Measurements from ENCODE around the gene CRLF1.

CRLF1 gene

DNA sequence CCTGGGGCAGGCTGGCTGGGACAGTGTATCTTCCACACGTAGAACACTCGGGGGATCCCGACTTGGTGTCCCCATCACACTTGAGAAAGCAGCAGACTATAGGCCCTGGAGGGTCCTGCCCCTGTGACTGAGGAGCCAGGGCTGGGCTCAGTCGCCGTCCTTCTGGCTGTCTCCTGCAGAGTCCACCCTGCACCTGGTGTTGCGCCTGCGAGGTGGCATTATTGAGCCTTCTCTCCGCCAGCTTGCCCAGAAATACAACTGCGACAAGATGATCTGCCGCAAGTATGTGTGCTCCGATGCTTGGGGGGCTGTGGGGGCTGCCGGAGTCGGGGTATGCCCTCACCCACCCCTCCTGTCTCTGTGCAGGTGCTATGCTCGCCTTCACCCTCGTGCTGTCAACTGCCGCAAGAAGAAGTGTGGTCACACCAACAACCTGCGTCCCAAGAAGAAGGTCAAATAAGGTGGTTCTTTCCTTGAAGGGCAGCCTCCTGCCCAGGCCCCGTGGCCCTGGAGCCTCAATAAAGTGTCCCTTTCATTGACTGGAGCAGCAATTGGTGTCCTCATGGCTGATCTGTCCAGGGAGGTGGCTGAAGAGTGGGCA is 31.8 kb downstream of the CRLF1 start:
- TF ChIP-seq TAF1 (IDR thresholded peaks at IDR 0.05; ENCODE audit: borderline replicate concordance, insufficient read depth, low read length) (no peak), FOXP2 (optimal IDR thresholded peaks at IDR 0.05; ENCODE audit: borderline replicate concordance, extremely low read depth, extremely low read length, insufficient read depth) (no peak), POLR2AphosphoS5 (IDR thresholded peaks at IDR 0.05; ENCODE audit: low read depth, low read length) (0 out of 2 replicates have a peak, but pooled peaks have one; percentile 4), SIN3A (IDR thresholded peaks at IDR 0.05; ENCODE audit: borderline replicate concordance, insufficient read depth, low read length) (no peak)

DNA sequence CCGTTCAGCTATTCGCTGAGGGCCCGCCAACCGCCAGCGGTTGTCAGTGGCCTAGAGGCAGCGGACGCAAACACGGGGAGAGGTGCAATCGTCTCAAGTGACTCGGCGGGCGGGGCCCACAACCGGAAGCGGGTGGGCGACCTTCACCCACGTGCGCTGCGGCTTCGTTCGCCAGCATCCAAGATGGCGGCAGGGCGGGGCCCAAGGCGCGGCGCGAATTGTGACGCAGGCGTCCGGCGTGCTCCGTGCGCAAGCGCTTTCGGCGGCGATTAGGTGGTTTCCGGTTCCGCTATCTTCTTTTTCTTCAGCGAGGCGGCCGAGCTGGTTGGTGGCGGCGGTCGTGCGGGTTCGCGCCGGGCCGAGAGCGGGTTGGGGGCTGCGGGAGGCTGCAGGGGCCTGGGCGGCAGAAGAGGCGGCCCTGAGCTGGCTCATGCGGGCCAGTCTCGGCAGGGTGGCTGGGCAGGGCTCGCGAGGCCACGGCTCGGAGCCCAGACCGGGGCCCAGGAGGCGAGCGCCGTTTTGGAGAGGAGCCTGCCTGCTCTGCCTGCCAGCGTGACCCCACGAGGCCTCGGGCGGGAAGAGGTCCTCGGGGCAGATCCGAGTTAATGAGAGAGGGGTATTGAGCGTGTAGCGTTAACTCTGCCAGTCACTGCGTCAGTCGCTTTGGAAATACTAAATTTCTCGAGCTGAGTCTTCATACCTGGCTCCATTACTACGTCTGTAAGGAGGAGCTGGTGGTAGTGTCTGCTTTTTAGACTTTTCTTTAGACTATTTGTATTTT is 34.8 kb downstream of the CRLF1 start, which contains the start of gene UBA52:
Gene UBA52, plus strand, starts transcription at position 294 of the 781 bp plus-strand sequence. CDS start 1,444 bp downstream, outside the sequence.
- TF ChIP-seq, protein P1, sequence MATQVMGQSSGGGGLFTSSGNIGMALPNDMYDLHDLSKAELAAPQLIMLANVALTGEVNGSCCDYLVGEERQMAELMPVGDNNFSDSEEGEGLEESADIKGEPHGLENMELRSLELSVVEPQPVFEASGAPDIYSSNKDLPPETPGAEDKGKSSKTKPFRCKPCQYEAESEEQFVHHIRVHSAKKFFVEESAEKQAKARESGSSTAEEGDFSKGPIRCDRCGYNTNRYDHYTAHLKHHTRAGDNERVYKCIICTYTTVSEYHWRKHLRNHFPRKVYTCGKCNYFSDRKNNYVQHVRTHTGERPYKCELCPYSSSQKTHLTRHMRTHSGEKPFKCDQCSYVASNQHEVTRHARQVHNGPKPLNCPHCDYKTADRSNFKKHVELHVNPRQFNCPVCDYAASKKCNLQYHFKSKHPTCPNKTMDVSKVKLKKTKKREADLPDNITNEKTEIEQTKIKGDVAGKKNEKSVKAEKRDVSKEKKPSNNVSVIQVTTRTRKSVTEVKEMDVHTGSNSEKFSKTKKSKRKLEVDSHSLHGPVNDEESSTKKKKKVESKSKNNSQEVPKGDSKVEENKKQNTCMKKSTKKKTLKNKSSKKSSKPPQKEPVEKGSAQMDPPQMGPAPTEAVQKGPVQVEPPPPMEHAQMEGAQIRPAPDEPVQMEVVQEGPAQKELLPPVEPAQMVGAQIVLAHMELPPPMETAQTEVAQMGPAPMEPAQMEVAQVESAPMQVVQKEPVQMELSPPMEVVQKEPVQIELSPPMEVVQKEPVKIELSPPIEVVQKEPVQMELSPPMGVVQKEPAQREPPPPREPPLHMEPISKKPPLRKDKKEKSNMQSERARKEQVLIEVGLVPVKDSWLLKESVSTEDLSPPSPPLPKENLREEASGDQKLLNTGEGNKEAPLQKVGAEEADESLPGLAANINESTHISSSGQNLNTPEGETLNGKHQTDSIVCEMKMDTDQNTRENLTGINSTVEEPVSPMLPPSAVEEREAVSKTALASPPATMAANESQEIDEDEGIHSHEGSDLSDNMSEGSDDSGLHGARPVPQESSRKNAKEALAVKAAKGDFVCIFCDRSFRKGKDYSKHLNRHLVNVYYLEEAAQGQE (IDR thresholded peaks at IDR 0.05; ENCODE audit: insufficient read depth in 1 of 2, low read depth in 2 of 2, low read length in 2 of 2) = peak in 1 of 2 experiments; percentile 59; a peak in 1 of 4 replicates
- peak; percentile 99 for TF ChIP-seq SIN3A (IDR thresholded peaks at IDR 0.05; ENCODE audit: borderline replicate concordance, insufficient read depth, low read length)
- peak; percentile 98 for TF ChIP-seq FOXP2 (optimal IDR thresholded peaks at IDR 0.05; ENCODE audit: borderline replicate concordance, extremely low read depth, extremely low read length, insufficient read depth)
- TF ChIP-seq TAF1 (IDR thresholded peaks at IDR 0.05; ENCODE audit: borderline replicate concordance, insufficient read depth, low read length) = peak; percentile 97
- TF ChIP-seq POLR2AphosphoS5 (IDR thresholded peaks at IDR 0.05; ENCODE audit: low read depth, low read length) = peak; percentile 93

DNA sequence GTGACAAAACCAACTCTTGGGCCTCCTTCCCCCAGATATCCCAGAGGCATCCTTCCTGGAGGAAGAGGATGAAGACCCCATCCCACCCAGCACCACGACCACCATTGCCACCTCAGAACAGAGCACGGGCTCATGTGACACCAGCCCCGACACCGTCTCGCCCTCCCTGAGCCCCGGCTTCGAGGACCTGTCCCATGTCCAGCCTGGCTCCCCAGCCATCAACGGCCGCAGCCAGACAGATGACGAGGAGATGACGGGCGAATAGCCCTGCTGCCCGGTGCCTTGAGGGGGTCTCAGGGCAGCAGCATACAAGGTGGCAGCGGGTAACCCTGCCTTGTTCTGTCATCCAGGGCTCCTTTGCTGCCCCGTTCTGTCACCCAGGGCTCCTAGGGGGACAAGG is 38.2 kb downstream of the CRLF1 start:
- TF ChIP-seq TAF1 (IDR thresholded peaks at IDR 0.05; ENCODE audit: borderline replicate concordance, insufficient read depth, low read length) (no peak), SIN3A (IDR thresholded peaks at IDR 0.05; ENCODE audit: borderline replicate concordance, insufficient read depth, low read length) (no peak), FOXP2 (optimal IDR thresholded peaks at IDR 0.05; ENCODE audit: borderline replicate concordance, extremely low read depth, extremely low read length, insufficient read depth) (no peak), POLR2AphosphoS5 (IDR thresholded peaks at IDR 0.05; ENCODE audit: low read depth, low read length) (no peak)
- TF ChIP-seq, protein P1 (IDR thresholded peaks at IDR 0.05; ENCODE audit: insufficient read depth in 1 of 2, low read depth in 2 of 2, low read length in 2 of 2) = no peak

DNA sequence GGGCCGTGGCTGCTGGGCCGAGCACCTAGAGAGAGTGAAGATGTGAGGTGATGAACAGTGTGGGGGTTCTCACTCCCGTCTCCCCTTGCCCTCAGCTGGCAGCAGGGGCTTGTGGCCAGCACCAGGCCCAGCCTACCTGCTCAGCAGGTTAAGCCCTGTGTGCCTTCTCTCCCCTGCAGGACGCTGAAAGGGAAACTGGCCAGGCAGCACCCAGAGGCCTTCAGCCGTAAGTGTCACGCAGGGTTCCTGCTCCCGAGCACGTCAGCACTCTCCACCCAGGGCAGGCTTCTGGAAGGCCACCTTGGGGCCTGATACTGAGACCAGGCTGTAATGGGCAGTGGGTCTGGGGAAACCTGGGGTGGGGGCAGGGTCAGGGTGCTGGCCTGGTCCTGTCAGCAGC is 39.6 kb downstream of the CRLF1 start:
- TF ChIP-seq, protein P1 (IDR thresholded peaks at IDR 0.05; ENCODE audit: insufficient read depth in 1 of 2, low read depth in 2 of 2, low read length in 2 of 2) = no peak
- TF ChIP-seq TAF1 (IDR thresholded peaks at IDR 0.05; ENCODE audit: borderline replicate concordance, insufficient read depth, low read length) (no peak), SIN3A (IDR thresholded peaks at IDR 0.05; ENCODE audit: borderline replicate concordance, insufficient read depth, low read length) (no peak), POLR2AphosphoS5 (IDR thresholded peaks at IDR 0.05; ENCODE audit: low read depth, low read length) (no peak), FOXP2 (optimal IDR thresholded peaks at IDR 0.05; ENCODE audit: borderline replicate concordance, extremely low read depth, extremely low read length, insufficient read depth) (no peak)

DNA sequence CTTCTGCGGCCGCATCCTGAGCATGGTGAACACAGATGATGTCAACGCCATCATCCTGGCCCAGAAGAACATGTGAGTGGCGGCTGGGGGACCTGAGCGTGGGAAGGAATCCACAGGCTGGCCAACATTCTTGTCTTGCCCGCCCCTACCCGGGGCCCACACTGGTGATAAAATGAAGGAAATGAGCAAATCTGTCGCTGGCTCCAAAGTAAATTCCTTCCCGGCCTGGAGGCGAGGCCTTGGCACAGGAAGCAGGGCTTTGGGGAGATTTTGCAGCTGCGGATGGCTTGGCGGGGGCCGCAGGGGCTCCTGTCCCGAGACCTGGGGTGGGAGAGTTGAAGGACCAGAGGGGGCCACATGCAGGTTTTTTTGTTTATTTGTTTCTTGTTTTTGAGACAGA is 44.5 kb downstream of the CRLF1 start:
- TF ChIP-seq SIN3A (IDR thresholded peaks at IDR 0.05; ENCODE audit: borderline replicate concordance, insufficient read depth, low read length) (no peak), POLR2AphosphoS5 (IDR thresholded peaks at IDR 0.05; ENCODE audit: low read depth, low read length) (no peak), FOXP2 (optimal IDR thresholded peaks at IDR 0.05; ENCODE audit: borderline replicate concordance, extremely low read depth, extremely low read length, insufficient read depth) (no peak), TAF1 (IDR thresholded peaks at IDR 0.05; ENCODE audit: borderline replicate concordance, insufficient read depth, low read length) (no peak)
- TF ChIP-seq, protein P1 (IDR thresholded peaks at IDR 0.05; ENCODE audit: insufficient read depth in 1 of 2, low read depth in 2 of 2, low read length in 2 of 2) = no peak

All from PFSK-1 (cell line).